GM21528 (cell line): ENCODE measurements around the gene FBXL20.
A peak's percentile ranks its signal among the peaks of the same experiment; 100 is the strongest.
"Not testable (repeated sequence)": the region's sequence is repeated elsewhere in the genome, so short reads cannot be mapped to it uniquely, and the experiment has no call there.

Source experiments
- ATAC-seq: cut with Tn5 transposase; IDR thresholded peaks from one replicate; pipeline ENCODE4 v1.9.1; 2021; ENCODE audit warnings: mild to moderate bottlenecking, moderate library complexity; ENCODE audit not compliant: unreplicated experiment, low FRiP score

Gene FBXL20, protein sequence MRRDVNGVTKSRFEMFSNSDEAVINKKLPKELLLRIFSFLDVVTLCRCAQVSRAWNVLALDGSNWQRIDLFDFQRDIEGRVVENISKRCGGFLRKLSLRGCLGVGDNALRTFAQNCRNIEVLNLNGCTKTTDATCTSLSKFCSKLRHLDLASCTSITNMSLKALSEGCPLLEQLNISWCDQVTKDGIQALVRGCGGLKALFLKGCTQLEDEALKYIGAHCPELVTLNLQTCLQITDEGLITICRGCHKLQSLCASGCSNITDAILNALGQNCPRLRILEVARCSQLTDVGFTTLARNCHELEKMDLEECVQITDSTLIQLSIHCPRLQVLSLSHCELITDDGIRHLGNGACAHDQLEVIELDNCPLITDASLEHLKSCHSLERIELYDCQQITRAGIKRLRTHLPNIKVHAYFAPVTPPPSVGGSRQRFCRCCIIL

DNA sequence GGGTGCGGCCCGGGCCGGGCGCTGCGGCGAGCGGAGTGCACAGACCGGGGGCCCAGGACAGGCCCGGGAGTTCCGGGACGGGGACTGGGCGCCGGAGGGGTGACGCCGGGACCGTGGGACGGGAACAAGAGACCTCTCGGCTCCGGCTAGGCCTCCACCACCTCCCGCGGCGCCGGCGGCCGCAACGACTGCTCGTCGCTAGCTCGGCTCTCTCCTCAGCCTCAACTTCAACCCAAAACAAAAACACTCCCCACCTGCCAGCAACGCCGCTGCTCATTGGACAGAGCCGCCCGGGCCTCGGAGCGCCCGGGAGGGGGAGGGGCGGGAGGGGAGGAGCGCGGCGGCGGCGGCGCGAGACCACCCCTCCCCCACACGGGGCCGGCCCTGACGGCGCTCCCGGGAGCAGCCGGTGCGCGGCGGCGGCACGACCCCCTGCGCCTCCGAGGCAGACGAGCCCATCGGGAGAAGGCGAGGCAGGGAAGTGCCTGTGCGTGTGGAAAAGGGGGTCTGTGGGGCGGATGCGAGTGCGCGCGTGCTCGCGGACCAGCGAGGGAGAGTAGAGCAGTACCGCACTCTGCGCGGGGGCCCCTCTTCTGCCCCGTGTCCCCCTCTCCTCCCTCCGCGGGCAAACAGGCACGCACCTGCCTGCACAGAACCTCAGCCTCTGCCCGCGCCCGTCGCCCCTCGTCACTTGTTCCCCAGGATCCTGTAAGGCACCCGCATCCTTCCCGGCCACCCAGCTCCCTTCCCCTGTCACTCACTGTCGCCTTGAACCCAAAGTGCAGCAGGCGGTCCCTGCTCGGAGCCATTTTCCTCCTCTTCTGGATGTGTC, at the start of gene FBXL20:
Gene FBXL20 (minus strand): TSS at position 215 of the 832 bp plus-strand sequence. CDS start 224 bp downstream, outside the sequence.
- peak; percentile 62 for ATAC-seq

DNA sequence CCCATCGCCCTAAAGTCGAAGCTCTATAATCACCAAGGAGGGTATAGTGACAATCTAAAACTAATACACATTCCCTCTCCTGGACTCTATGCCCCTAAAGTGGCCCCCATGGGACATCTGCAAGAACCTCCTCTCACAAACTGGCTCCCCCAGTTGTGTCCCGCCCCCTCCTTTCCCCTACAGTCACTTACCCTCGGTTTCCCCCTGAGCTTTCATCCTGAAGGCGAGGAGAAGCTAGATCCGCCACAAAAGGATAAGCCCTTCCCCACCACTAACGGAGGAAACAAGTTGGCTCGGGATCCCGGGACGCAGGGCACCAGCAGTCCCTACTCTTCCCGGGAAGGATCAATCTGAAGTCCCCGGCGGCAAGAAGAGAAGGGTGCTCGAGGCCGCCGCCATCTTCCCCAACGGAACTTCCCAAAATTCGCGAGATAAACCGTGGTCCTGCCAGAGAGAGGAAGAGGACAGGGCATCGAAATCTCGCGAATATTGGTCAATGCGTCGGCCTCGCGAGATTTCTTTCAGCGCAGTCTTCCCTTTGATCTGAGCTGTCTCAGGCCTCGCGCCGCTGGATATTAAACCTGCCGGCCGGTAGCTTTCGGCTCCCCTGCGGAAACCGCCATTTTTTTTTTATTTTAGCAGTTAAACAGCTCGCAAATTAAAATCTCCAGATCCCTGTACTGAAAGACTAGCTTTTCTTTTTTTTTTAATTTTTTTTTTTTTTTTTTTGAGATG, 49.6 kb upstream of the FBXL20 start, which contains the start of gene MED1:
Gene MED1 (minus strand): TSS at position 417 of the 735 bp plus-strand sequence. CDS start 201 bp downstream, at position 216.
- peak; percentile 84 for ATAC-seq

DNA sequence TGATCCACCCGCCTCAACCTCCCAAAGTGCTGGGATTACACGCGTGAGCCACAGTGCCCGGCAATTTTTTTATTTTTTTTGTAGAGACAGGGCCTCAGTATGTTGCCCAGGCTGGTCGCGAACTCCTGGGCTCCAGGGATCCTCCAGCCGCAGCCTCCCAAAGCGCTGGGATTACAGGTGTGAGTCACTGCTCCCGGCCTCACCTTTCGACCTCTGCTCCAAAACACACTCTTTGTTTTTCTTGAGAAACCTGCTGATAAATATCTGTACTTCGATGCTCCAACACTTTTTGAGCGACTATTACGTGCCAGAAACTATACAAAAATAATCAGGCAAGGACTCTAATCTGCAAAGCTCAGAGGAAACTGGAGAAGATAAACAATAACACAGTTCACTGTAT, 48.6 kb upstream of the FBXL20 start:
- ATAC-seq = no peak

DNA sequence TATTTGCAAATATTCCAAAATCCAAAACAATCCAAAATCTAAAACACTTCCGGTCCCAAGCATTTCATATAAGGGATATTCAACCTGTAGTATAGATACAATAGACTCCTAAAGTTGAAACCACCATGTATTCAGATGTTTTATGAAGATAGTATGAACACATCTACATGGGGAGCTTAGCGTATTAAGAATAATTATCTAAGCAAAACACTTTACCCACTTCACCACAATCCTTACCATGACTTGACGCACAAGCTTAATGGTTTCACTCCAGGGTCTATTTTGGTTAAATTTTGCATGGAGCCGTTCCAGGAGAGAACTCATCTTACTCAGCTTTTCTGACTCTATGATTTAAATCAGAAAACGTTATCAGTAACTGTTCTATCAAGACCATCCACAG, 46.1 kb upstream of the FBXL20 start:
- no peak for ATAC-seq

DNA sequence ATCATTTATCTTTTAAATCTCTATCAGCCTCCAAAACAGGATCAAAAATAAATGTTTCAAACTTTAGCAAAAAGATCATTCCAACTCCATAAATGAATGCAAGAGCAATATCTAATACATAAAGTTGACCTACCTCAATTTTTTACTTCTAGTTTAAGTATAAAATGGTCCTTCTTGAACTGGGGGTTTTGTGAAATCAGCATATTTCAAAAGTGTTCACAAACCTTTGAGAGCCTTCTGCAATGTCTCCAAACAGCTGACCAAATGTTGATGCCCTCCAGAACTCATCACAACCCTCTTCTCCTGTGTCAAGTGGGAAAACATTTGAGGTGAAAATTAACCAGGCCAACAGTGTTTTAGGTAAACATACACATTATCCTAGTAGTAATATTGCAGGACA, 41.9 kb upstream of the FBXL20 start:
- no peak for ATAC-seq

DNA sequence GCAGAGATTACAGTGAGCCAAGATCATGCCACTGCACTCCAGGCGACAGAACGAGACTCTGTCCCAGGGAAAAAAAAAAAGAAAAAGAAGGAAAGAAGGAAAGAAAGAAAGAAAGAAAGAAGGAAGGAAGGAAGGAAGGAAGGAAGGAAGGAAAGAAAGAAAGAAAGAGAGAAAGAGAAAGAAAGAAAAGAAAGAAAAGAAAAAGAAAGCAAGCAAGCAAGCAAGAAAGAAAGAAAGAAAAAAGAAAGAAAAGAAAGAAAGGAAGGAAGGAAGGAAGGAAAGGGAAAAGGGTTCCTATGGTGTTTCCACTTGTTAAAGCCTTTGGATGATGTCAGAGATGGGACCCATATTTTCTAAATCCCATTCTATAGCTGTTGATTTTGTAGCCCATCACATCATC, 38.4 kb upstream of the FBXL20 start:
- not testable (repeated sequence) for ATAC-seq

DNA sequence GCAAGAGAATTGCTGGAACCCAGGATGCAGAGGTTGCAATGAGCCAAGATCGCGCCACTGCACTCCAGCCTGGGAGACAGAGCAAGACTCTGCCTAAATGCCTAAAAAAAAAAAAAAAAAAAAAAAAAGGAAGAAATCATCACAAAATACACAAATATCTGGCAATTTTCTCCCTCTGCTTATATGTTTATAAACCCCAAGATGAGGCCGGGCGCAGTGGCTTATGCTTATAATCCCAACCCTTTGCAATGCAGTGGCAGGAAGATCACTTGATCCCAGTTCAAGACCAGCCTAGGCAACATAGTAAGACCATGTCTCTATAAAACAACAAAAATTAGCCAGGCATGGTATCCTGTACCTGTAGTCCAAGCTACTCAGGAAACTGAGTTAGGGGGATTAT, 28.2 kb upstream of the FBXL20 start:
- no peak for ATAC-seq

DNA sequence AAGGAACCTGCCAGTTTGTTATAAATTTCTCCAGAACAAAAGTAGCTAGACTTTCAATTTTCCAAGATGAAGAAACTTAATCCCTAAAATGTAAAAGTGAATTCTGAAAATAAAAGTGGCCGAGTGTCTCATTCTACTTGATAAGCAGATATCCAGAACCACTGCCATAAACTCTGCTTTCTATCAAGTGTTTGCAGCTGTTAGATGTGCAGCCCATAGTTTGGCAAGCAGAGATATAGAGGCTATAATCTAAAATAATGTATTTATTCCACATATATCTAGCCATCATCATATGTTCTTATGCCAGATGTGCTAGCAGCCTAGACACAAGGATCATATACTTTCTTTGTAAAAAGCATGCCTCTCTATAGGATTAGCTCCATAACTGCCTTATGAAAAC, 14.7 kb upstream of the FBXL20 start:
- no peak for ATAC-seq

DNA sequence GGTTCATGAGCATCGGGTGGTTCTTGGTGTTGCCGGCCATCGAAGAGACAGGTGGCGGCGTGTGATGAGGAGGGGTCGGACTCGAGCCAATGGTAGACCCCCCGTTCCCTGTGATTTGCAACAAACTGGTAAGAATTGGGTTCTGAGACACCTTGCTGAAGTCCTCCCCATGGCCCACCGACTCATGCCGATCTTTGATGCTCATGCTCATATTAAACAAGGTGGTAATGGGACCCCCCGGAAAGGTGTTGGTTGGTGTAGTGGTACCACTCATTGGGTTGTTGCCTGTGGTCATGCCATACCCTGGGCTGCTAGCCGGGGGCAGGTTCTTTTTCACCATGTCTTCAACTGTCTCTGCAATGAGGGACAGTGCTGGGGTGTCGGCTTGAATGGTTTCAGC, 8.9 kb upstream of the FBXL20 start:
- no peak for ATAC-seq

DNA sequence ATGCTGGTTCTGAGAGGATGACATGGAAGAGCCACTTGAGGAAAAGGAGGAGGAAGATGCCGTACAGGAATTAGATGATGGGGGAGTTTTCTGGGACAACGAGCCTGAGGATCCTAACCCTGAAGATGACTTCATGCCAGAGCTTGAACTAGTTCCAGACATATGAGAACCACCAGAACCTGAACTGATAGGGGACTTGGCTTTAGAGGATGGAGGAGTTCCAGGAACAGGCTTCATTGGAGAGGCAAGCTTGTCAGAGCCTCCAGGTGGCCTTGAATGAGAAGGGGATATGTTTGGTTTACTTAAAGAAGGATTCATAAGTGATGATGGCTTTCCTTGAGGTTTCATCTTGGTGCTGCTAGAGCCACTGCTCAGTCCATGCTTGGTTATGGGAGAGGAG, 6.9 kb upstream of the FBXL20 start:
- no peak for ATAC-seq

DNA sequence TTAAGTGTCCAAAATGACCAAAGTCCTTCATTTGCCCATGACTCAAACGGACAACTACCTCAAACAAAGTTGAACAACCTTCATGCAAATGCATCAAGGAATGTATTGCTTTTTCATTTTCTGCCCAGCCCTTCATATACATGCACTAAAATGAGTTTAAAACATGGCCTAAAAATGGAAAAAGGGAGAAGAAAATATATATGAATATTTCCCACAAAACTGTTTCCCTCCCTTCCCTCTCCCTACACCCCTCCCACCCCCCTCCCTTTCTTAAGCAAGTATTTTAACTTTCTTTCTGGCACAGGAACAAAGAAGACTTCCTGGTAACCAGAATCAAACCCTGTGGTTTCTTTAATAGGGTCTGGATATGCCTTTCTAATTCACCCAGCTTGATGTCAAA, 5.5 kb upstream of the FBXL20 start:
- ATAC-seq = no peak

DNA sequence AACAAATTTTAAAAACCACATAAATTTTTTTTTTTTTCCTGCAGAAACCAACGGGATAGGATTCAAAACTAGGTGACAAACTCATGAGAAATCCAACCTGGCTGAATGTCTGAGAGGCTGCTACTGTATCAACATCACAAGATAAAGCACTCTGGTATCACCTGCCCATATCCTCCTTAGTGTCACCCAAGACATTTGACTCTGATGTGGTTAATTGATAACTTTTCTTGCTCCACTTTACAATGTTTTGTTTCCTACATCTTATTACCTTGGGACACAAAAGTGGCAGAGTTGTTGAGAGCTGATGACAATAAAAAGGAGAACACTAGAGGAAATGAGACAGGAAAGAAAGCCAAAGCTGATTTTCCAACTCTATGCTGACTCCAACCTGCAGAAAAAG, 4.0 kb upstream of the FBXL20 start:
- no peak for ATAC-seq

DNA sequence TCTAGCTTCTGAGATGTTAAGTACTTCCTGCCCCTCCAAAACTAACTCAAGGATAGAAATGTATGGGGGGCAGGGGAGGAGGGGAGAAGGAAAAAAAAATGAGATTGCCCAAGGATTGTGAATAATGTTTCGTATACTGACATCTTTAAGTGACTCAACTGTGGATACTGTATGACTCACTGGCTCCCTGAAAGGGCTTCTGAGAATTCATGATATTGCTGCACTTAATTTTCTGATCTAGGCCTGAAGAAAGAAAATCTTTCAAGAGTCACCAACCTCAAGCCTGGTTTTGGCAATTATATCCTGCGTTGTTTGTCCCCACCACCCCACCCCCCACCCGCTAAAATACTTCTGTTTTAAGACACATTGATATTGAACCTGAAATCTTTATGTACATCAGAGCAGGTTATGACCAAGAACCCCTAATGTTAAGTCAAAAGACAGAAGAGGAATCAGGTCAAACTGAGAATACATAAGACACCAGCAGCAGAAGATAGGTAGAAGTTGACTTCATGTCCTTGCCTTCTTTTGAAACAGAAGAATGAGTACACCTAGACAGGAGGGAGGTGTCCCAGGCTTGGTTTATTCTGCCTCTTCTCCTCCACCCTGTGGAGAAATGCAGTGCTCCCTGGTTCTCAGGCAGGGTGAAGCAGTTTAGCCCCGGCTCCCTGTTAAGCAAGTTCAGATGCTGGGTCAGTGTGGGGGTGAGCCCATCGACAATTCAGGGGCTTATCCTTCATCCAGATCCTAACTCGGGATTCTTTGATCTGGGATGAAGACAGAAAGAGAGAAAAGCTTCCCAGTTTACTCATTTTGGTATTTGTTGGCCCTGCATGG, 3.3 kb upstream of the FBXL20 start:
- no peak for ATAC-seq

DNA sequence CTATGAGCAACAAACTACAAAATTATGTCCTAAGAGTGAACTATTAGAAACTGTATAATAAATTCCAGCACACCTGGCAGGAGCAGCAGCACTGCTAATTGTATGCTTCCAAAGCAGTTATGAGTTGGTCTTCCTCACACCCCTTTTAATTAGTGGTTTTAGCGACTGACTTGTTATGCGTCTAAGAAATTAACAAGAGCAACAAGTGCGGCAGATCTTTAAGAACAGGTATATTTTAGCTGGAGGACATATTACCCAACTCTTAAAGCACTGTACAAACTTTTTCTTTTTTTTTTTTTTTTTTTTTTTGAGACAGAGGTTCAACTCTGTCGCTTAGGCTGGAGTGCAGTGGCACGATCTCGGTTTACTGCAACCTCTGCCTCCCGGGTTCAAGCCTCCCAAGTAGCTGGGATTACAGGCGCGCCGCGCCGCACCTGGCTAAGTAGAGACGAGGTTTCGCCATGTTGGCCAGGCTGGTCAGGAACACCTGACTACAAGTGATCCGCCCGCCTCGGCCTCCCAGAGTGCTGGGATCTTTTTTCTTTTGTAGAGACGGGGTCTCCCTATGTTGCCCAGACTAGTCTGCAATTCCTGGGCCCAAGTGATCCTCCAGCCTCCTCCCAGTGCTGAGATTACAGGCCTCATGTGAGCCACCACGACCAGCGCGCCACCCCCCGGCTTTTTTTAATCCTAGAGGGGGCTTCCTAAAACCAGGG, 1.6 kb upstream of the FBXL20 start:
- ATAC-seq = no peak

DNA sequence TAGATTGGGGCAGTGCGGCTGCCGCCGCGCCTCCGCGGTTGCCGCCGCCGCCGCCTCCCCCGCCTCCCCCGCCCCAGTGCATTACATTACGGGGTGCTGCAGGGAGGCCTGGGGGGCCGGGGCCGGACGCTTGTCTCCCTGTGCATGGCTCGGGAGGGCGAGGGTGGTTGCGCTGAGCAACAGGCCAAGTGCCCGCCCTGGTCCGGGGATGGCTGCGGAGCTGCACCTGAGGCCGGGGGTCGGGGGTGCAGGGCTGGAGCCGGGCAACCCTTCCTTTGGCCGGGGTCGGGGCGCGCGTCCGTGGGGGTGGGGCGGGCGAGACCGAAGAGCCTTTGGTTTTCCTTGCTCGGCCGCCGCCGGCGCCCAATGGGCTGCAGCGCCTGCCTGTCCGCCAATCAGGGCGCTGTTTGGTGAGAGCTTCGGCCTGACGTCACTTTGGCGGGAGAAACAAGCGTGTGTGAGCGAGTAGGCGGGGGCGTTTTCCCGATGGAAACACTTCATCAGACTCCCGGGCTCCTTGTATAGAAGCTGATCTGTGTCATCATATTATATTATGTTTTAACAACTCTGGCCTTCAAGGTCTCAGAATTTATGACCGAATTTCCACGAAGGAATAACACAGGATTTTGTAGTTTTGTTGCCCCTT, 941 bp upstream of the FBXL20 start:
- peak; percentile 61 for ATAC-seq

DNA sequence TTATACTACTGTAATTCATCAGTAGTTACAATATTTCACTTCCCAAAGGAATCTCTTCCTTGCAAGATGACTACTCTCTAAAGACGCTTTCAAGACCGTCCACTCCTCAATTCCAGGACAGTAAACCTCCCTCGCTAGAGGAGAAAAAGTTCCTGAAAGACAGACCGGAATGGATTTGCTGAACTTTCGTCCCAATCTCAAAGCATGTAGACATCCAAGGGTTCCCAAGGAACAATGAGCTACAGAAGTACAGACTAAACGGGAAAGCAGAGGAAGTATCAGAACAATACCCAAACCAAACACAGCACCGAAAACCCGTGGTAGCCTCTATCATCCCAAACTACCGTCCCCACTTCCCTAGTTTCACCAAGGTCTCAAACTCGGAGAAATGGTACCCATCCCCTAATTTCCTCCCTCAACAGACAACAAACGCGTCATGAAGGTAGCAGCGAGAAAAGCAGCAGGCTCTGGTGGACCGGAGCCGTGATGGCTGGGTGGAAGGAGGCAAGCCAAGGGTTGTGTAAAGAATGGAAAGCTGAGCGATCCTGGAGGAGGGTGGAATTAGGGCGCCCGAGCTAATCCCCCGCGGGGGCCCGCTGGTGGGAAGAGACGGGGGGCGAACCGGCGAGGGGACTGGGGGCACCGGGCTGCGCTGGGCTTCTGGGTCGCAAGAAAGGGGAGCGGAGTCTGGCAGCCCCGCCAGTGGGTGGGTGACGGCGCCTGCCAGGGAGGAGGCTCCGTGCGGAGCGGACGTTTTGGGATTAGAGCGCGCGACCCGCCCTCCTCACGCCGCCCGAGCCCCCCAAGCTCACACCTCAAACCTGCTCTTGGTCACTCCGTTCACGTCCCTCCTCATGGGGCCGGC, 647 bp downstream of the FBXL20 start:
- ATAC-seq = peak; percentile 21

DNA sequence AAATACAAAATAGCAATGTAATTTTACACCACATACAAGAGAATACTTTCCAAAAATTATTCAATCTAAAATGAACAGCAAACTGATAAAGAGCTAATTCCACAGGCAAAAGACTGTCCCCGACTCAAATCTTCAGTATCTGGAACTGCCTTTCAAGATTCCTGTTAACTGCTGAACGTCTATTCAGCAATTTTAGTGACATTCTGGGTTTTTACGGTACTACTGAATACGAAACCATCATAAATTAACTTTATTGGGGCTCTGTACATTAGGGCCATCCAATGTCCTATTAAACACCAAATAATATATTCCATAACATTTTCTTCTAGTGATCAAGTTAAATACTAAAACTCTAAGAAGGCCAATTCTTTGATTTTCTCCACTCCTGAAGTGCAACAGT, 1.6 kb downstream of the FBXL20 start:
- no peak for ATAC-seq

DNA sequence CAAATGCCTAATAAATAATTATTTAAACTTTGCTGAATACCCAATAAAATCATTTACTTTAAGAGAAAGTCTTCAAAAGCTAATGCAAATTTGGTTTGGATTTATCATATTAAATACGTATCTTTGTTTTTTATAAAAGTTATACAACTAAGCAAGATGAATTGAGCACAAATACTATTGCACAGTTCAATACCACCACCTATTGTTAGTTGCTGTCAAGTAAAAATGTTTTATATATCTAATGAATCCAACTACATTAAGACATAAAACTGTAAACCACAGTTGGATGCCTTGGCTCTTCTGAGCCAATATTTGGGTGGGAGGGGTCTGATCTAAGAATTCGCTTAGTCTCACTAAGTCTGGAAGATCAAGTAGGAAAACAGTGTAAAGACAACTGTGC, 7.7 kb downstream of the FBXL20 start:
- ATAC-seq = no peak
